ENCODE measurements around the gene DDX11.
"Not testable (repeated sequence)": the region's sequence is repeated elsewhere in the genome, so short reads cannot be mapped to it uniquely, and the experiment has no call there.

Gene DDX11

DNA sequence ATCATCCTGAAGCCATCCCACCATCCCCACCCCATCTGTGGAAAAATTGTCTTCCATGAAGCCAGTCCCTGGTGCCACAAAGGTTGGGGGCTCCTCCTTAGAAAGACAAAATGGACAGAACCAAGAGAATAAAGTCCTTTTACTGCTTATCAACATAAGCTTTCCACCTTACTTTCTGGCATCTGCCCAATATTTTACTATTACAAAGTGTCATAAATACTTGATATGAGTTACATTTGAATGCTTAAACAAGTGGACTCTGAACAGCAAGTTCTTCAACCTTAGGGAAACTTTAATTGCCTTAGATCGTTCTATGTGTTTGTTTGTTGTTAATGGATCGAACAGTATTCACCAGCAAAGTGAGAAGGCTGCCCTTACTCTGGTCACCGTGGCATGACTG lies 73.8 kb downstream of the DDX11 start:
- not testable (repeated sequence) for H3K4me3 ChIP-seq (ENCODE audit: low read length); H3K79me2 ChIP-seq (ENCODE audit: control insufficient read depth, low read length); H3K9me2 ChIP-seq (replicated peaks; ENCODE audit: control insufficient read depth, low read length); H3K4me1 ChIP-seq (ENCODE audit: control insufficient read depth, low read length); H3K4me2 ChIP-seq (ENCODE audit: low read length); H3F3A ChIP-seq (ENCODE audit: control insufficient read depth, insufficient read depth); H3K27me3 ChIP-seq (ENCODE audit: control insufficient read depth, low read length); H3K36me3 ChIP-seq (ENCODE audit: control insufficient read depth, low read length); H3K27ac ChIP-seq (ENCODE audit: low read depth, low read length); H4K20me1 ChIP-seq (ENCODE audit: control insufficient read depth, insufficient read depth, low read depth, low read length); H3K9me3 ChIP-seq (ENCODE audit: control insufficient read depth, insufficient read depth, low read length)

DNA sequence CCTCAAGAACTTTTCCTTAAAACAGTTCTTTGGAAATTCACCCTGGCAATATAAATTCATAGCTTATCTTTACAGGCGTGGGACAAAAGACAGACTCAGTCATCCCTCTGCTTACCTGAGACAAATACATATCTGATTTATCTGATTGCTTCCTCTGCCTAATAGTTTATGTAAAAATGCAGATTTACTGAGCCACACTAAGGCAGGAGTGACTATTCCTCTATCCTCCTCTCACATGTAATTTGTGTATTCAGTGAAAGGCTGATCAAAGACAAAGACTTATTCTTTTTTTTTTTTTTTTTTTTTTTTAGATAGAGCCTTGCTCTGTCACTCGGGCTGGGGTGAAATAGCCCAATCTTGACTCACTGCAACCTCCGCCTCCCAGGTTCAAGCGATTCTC lies 77.1 kb downstream of the DDX11 start:
- not testable (repeated sequence) for H3K27ac ChIP-seq (ENCODE audit: low read depth, low read length); H3K79me2 ChIP-seq (ENCODE audit: control insufficient read depth, low read length); H3K36me3 ChIP-seq (ENCODE audit: control insufficient read depth, low read length); H3K4me1 ChIP-seq (ENCODE audit: control insufficient read depth, low read length); H3K4me2 ChIP-seq (ENCODE audit: low read length); H3K9me3 ChIP-seq (ENCODE audit: control insufficient read depth, insufficient read depth, low read length); H3F3A ChIP-seq (ENCODE audit: control insufficient read depth, insufficient read depth); H3K9me2 ChIP-seq (replicated peaks; ENCODE audit: control insufficient read depth, low read length); H3K4me3 ChIP-seq (ENCODE audit: low read length); H4K20me1 ChIP-seq (ENCODE audit: control insufficient read depth, insufficient read depth, low read depth, low read length); H3K27me3 ChIP-seq (ENCODE audit: control insufficient read depth, low read length)

Measured in DOHH2 (cell line).